Neural crest cell (in vitro differentiated cells): ENCODE data around the gene PCNX1. TPM values are rescaled to one million over a fixed set of nuclear protein-coding genes. Genes with fewer than 3 reads are reported as not detected.
"Not testable (repeated sequence)": the region's sequence is repeated elsewhere in the genome, so short reads cannot be mapped to it uniquely, and the experiment has no call there.

ENCODE experiments used
- DNase-seq: peaks from one replicate; pipeline ENCODE4 v3.0.0; 2021; ENCODE audit warnings: low read depth, mixed read lengths, low spot score
- H3K27ac Mint-ChIP-seq: one replicate; pipeline ENCODE4 v1.8.0; 2021; ENCODE audit warnings: mild to moderate bottlenecking, mixed read lengths; ENCODE audit not compliant: unreplicated experiment
- H3K27me3 Mint-ChIP-seq: 2 replicates; pipeline ENCODE4 v1.8.0; 2021; ENCODE audit warnings: low read depth, mild to moderate bottlenecking, mixed read lengths
- H3K36me3 Mint-ChIP-seq: 2 replicates; pipeline ENCODE4 v1.8.0; 2021; ENCODE audit warnings: low read depth, mild to moderate bottlenecking, mixed read lengths
- H3K4me1 Mint-ChIP-seq: 2 replicates; pipeline ENCODE4 v1.8.0; 2021; ENCODE audit warnings: mixed read lengths
- H3K4me3 Mint-ChIP-seq: one replicate; pipeline ENCODE4 v1.8.0; 2021; ENCODE audit warnings: mild to moderate bottlenecking, mixed read lengths
- H3K9me3 Mint-ChIP-seq: 2 replicates; pipeline ENCODE4 v1.8.0; 2021; ENCODE audit warnings: mixed read lengths
- CTCF ChIP-seq: fragments of 200-600 bp; sonication (generic); conservative IDR thresholded peaks from 2 replicates; pipeline ENCODE4 v1.5.0; 2021; ENCODE audit warnings: antibody characterized with exemption, mild to moderate bottlenecking
- total RNA-seq: library from RNA; stranded (reverse); gene quantifications from 2 replicates; pipeline ENCODE4 v1.2.1, GENCODE V29; 2021

PCNX1 gene
- total RNA-seq, 1 donor from 2014 or later = 50.3 TPM

DNA sequence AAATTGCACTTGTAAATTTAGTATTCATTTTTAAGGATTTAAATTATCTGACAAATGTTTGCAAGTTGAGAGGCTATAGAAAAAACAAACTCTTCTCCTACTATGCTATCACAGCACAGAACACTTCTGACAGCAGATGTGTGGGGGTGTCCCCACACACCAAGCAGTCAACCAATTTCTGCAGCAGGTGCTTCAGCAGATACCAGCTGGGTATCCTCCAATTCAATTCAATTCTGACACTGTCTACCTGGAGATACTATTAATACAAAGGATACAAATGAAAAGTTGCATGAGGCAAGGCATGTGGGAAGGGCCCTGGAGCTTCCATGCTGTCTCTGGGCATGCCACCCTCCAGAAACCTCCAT, 35.1 kb downstream of the PCNX1 start:
- peaks cover 78% of the 10 kb centered on the region for H3K36me3 Mint-ChIP-seq
- TF ChIP-seq CTCF = no peak
- peaks cover 34% of the 10 kb centered on the region for H3K9me3 Mint-ChIP-seq
- no peaks in the 10 kb centered on the region for H3K27me3 Mint-ChIP-seq
- no peak overlapping the region for H3K27ac Mint-ChIP-seq
- no peak overlapping the region for H3K4me3 Mint-ChIP-seq
- H3K4me1 Mint-ChIP-seq = no peaks in the 10 kb centered on the region
- no peak for DNase-seq

- H3K27me3 Mint-ChIP-seq, H3K4me1 Mint-ChIP-seq, H3K4me3 Mint-ChIP-seq, H3K27ac Mint-ChIP-seq, DNase-seq: not testable (repeated sequence)
- H3K9me3 Mint-ChIP-seq = peaks cover 38% of the 10 kb centered on the region
- H3K36me3 Mint-ChIP-seq = peaks cover 78% of the 10 kb centered on the region
Observed at GRCh38 chr14:70942721-70943120, 35.5 kb downstream of the PCNX1 start.

DNA sequence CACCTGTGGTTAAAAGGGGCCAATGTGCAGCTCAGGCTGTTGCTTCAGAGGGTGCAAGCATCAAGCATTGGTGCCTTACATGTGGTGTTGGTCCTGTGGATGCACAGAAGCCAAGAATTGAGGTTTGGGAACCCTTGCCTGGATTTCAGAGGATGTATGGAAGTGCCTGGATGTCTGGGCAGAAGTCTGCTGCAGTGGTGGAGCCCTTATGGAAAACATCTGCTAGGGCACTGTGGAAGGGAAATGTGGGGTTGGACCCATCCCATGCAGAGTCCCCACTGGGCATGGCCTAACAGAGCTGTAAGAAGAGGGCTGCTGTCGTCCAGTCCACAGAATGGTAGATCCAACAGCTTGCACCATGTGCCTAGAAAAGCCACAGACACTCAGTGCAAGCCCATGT, 36.6 kb downstream of the PCNX1 start:
- no peak for TF ChIP-seq CTCF
- Mint-ChIP-seq H3K27me3 (no peaks in the 10 kb centered on the region), H3K9me3 (peaks cover 40% of the 10 kb centered on the region), H3K4me3 (no peak overlapping the region), H3K36me3 (peaks cover 82% of the 10 kb centered on the region), H3K4me1 (no peaks in the 10 kb centered on the region), H3K27ac (no peak overlapping the region)
- no peak for DNase-seq

GRCh38 chr14:70947739-70948138, 40.5 kb downstream of the PCNX1 start:
- DNase-seq = no peak
- no peaks in the 10 kb centered on the region for H3K4me1 Mint-ChIP-seq
- peaks cover 67% of the 10 kb centered on the region for H3K36me3 Mint-ChIP-seq
- H3K9me3 Mint-ChIP-seq = peaks cover 27% of the 10 kb centered on the region
- H3K27me3 Mint-ChIP-seq = no peaks in the 10 kb centered on the region
- no peak overlapping the region for H3K27ac Mint-ChIP-seq
- no peak overlapping the region for H3K4me3 Mint-ChIP-seq
- TF ChIP-seq CTCF = no peak

- Mint-ChIP-seq H3K36me3 (peaks cover 31% of the 10 kb centered on the region), H3K4me1 (no peaks in the 10 kb centered on the region), H3K27me3 (no peaks in the 10 kb centered on the region), H3K4me3 (no peak overlapping the region), H3K27ac (no peak overlapping the region), H3K9me3 (peaks cover 8% of the 10 kb centered on the region)
- TF ChIP-seq CTCF = no peak
- no peak for DNase-seq
Observed at GRCh38 chr14:70952485-70952884, 45.2 kb downstream of the PCNX1 start.

DNA sequence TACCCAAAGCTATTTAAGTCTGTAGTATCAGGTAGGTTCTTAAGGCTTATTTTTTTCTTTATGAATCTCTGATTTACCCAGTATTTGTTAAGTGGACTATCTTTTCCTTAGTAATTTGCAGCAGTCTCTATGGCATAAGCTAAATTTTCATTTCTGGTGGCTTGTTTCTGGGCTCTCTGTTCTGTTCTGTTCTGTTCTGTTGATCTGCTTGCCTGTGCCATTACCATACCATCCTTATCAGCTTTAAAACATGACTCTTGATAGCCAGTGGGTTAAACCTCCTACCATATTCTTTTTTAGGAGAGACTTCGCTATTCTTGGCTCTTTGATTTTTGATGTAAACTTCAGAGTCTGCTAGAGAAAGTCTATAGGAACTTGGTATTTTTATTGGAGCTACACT, 46.8 kb downstream of the PCNX1 start:
- DNase-seq = no peak
- H3K9me3 Mint-ChIP-seq = peaks cover 6% of the 10 kb centered on the region
- no peak for TF ChIP-seq CTCF

More for the DNA sequence above, 46.8 kb downstream of the PCNX1 start:
- no peaks in the 10 kb centered on the region for H3K4me1 Mint-ChIP-seq
- H3K27ac Mint-ChIP-seq = no peak overlapping the region
- no peaks in the 10 kb centered on the region for H3K27me3 Mint-ChIP-seq
- peaks cover 27% of the 10 kb centered on the region for H3K36me3 Mint-ChIP-seq
- H3K4me3 Mint-ChIP-seq = no peak overlapping the region
